Caco-2 (cell line): ENCODE measurements around the gene INO80E. TPM values are rescaled to one million over a fixed set of nuclear protein-coding genes. Genes with fewer than 3 reads are reported as not detected.

ENCODE experiments used
- BruUV-seq: library from RNA; stranded (reverse); fragments of 400-500 nt; replicated peaks from 2 replicates; lab custom pipeline; 2021; lab: Mats Ljungman, UMichigan
- CTCF ChIA-PET: fragments of 300-600 bp; sonication (Branson Sonifier 250); formaldehyde crosslinking; loops from one replicate; lab custom pipeline; 2022; ENCODE audit warnings: antibody characterized with exemption; lab: Charles Lee
- POLR2A ChIA-PET: fragments of 300-600 bp; sonication (Branson Sonifier 250); formaldehyde crosslinking; loops from one replicate; lab custom pipeline; 2022; ENCODE audit warnings: antibody characterized with exemption; lab: Charles Lee
- DNase-seq, 2 experiments: peaks; one replicate each; pipeline versions ENCODE4 v3.0.0 to v3.0.0-alpha.2; 2020 to 2022
- H3K27me3 ChIP-seq: replicated peaks from 2 replicates; pipeline ENCODE4 v1.6.0; 2011; ENCODE audit warnings: low read length; ENCODE audit not compliant: control insufficient read depth, insufficient read depth
- H3K36me3 ChIP-seq: 2 replicates; pipeline ENCODE4 v1.5.1; 2011; ENCODE audit warnings: low read length; ENCODE audit not compliant: control insufficient read depth, insufficient read depth
- H3K4me1 ChIP-seq: fragments of 250-450 bp; sonication (Bioruptor Pico); 2 replicates; pipeline ENCODE4 v1.5.1; 2020; ENCODE audit warnings: mild to moderate bottlenecking
- H3K4me3 ChIP-seq: 2 replicates; pipeline ENCODE4 v1.5.1; 2011; ENCODE audit warnings: low read depth, mild to moderate bottlenecking, control low read depth, low read length
- H3K9me3 ChIP-seq: fragments of 250-450 bp; sonication (Bioruptor Pico); 2 replicates; pipeline ENCODE4 v1.5.1; 2020; ENCODE audit warnings: mild to moderate bottlenecking, moderate library complexity
- H3K27ac Mint-ChIP-seq: one replicate; pipeline ENCODE4 v1.8.0; 2022; ENCODE audit warnings: mixed read lengths; ENCODE audit not compliant: unreplicated experiment
- H3K27me3 Mint-ChIP-seq: one replicate; pipeline ENCODE4 v1.8.0; 2022; ENCODE audit warnings: mixed read lengths; ENCODE audit not compliant: insufficient read depth, unreplicated experiment
- H3K36me3 Mint-ChIP-seq: one replicate; pipeline ENCODE4 v1.8.0; 2022; ENCODE audit warnings: mild to moderate bottlenecking, mixed read lengths; ENCODE audit not compliant: insufficient read depth, unreplicated experiment
- H3K4me1 Mint-ChIP-seq: one replicate; pipeline ENCODE4 v1.8.0; 2022; ENCODE audit warnings: low read depth, mixed read lengths; ENCODE audit not compliant: unreplicated experiment
- H3K4me3 Mint-ChIP-seq: one replicate; pipeline ENCODE4 v1.8.0; 2022; ENCODE audit warnings: mild to moderate bottlenecking, moderate library complexity, mixed read lengths; ENCODE audit not compliant: unreplicated experiment
- H3K9me3 Mint-ChIP-seq: one replicate; pipeline ENCODE4 v1.8.0; 2022; ENCODE audit warnings: mixed read lengths; ENCODE audit not compliant: unreplicated experiment
- intact Hi-C: fragments of 100-400 bp; cut with micrococcal nuclease; formaldehyde crosslinking; loops from one replicate; pipeline ENCODE4 v1.10.0; 2022; ENCODE audit not compliant: unreplicated experiment
- total RNA-seq: library from RNA; stranded (reverse); gene quantifications from 2 replicates; pipeline ENCODE4 v1.2.3, GENCODE V29; 2022
- TF ChIP-seq, protein P1 (sequence below), 2 experiments: fragments of 200-600 bp in 1 of 2; IDR thresholded peaks; 1 replicate in 1 of 2; 2 replicates in 1 of 2; pipeline versions ENCODE4 v1.5.1 to v1.8.0; 2011 to 2022; ENCODE audit warnings: antibody characterized with exemption in 1 of 2, control low read depth in 1 of 2, inconsistent platforms in 1 of 2, low read depth in 1 of 2, low read length in 1 of 2, mild to moderate bottlenecking in 1 of 2, moderate library complexity in 1 of 2; ENCODE audit not compliant: insufficient read depth in 1 of 2, severe bottlenecking in 1 of 2, unreplicated experiment in 1 of 2

The INO80E gene
- total RNA-seq, 1 experiment from 2014 or later = 58.8 TPM

DNA sequence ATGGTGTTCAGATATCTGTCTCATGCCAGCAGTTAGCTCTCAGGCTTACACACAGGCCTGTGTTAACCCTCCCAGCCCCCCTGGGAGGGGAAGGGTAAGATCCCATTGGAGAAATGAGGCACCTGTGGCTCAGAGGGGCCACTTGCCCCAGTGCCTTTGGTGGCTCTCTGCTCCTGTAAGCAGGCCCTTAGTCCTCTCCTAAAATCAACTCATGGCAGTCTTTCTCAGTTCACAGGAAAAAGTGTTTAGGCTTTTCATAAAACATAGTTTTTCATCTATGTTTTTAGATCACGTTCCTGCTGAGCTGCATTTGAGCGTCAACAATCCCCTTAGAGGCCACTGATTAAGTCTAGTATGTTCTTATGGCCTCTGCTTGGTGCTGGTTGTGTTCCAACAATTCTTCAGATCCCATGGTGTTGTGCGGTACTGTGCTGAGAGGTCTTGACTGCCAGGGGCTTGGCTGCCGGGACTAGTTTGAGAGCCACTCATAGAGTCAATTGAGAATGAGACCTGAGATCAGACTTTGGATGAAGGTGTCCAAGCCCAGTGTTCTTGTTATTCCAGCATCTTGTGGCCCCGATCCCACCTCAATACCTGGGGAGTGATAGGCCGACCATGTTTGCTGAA is 11.8 kb upstream of the INO80E start:
- H3K27me3 Mint-ChIP-seq = no peaks in the 10 kb centered on the region
- no peak overlapping the region for H3K4me3 Mint-ChIP-seq
- peaks cover 4% of the 10 kb centered on the region for H3K36me3 ChIP-seq
- H3K9me3 Mint-ChIP-seq = no peaks in the 10 kb centered on the region
- peaks cover 4% of the 10 kb centered on the region for H3K4me1 Mint-ChIP-seq
- H3K36me3 Mint-ChIP-seq = peaks cover 75% of the 10 kb centered on the region
- DNase-seq = no peak
- intact Hi-C loops = no loop called here
- H3K4me3 ChIP-seq = no peak overlapping the region
- no peaks in the 10 kb centered on the region for H3K4me1 ChIP-seq
- no peaks in the 10 kb centered on the region for H3K9me3 ChIP-seq
- no peaks in the 10 kb centered on the region for H3K27me3 ChIP-seq
- H3K27ac Mint-ChIP-seq = no peak overlapping the region
- ChIA-PET POLR2A (no interaction called here), CTCF (no interaction called here)
- TF ChIP-seq, protein P1, sequence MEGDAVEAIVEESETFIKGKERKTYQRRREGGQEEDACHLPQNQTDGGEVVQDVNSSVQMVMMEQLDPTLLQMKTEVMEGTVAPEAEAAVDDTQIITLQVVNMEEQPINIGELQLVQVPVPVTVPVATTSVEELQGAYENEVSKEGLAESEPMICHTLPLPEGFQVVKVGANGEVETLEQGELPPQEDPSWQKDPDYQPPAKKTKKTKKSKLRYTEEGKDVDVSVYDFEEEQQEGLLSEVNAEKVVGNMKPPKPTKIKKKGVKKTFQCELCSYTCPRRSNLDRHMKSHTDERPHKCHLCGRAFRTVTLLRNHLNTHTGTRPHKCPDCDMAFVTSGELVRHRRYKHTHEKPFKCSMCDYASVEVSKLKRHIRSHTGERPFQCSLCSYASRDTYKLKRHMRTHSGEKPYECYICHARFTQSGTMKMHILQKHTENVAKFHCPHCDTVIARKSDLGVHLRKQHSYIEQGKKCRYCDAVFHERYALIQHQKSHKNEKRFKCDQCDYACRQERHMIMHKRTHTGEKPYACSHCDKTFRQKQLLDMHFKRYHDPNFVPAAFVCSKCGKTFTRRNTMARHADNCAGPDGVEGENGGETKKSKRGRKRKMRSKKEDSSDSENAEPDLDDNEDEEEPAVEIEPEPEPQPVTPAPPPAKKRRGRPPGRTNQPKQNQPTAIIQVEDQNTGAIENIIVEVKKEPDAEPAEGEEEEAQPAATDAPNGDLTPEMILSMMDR (IDR thresholded peaks at IDR 0.05; ENCODE audit: insufficient read depth in 1 of 2, low read depth in 1 of 2, low read length in 1 of 2, severe bottlenecking in 1 of 2, unreplicated experiment in 1 of 2) = no peak
- no TSS peak for BruUV-seq

DNA sequence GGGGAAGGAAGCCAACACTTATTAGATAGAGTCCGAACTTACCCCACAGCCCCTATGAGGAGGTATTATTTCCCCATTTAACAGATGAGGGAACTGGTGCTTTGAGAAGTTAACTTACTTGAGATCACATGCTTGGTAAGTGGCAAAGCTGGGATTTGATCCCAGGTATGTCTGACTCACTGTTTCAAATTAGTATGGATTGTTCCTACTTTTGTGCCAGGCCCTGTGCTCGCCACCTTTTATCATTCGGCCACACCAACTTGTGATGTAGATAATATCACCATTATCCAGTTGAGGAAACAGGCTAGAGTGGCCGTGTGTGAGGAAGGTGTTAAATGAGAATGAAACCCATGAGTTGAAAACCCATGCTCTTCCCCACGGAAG is 11.3 kb upstream of the INO80E start:
- DNase-seq = no peak
- H3K4me3 ChIP-seq = no peak overlapping the region
- H3K4me1 ChIP-seq = no peaks in the 10 kb centered on the region
- TF ChIP-seq, protein P1 (IDR thresholded peaks at IDR 0.05; ENCODE audit: insufficient read depth in 1 of 2, low read depth in 1 of 2, low read length in 1 of 2, severe bottlenecking in 1 of 2, unreplicated experiment in 1 of 2) = no peak
- Mint-ChIP-seq H3K4me1 (peaks cover 9% of the 10 kb centered on the region), H3K9me3 (no peaks in the 10 kb centered on the region), H3K4me3 (no peak overlapping the region), H3K36me3 (peaks cover 75% of the 10 kb centered on the region), H3K27me3 (no peaks in the 10 kb centered on the region), H3K27ac (no peak overlapping the region)
- H3K36me3 ChIP-seq = peaks cover 3% of the 10 kb centered on the region
- ChIA-PET CTCF (no interaction called here), POLR2A (no interaction called here)
- no TSS peak for BruUV-seq
- intact Hi-C loops = no loop called here
- H3K27me3 ChIP-seq = no peaks in the 10 kb centered on the region
- no peaks in the 10 kb centered on the region for H3K9me3 ChIP-seq

DNA sequence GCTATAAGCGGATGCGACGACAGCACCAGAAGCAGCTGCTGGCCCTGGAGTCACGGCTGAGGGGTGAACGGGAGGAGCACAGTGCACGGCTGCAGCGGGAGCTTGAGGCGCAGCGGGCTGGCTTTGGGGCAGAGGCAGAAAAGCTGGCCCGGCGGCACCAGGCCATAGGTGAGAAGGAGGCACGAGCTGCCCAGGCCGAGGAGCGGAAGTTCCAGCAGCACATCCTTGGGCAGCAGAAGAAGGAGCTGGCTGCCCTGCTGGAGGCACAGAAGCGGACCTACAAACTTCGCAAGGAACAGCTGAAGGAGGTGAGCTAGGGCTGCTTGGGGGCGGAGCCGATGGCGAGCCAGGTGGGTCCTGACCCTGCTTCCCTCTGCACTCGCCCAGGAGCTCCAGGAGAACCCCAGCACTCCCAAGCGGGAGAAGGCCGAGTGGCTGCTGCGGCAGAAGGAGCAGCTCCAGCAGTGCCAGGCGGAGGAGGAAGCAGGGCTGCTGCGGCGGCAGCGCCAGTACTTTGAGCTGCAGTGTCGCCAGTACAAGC is 10.7 kb upstream of the INO80E start:
- BruUV-seq = no TSS peak
- H3K36me3 ChIP-seq = peaks cover 3% of the 10 kb centered on the region

More for the DNA sequence above, 10.7 kb upstream of the INO80E start:
- Mint-ChIP-seq H3K4me1 (peaks cover 10% of the 10 kb centered on the region), H3K9me3 (no peaks in the 10 kb centered on the region), H3K36me3 (peaks cover 72% of the 10 kb centered on the region), H3K27ac (peak overlapping the region; percentile 13), H3K4me3 (no peak overlapping the region), H3K27me3 (no peaks in the 10 kb centered on the region)
- intact Hi-C loops = no loop called here
- ChIA-PET CTCF (interaction anchor here (0.9 kb wide), 1 partner anchor 12 kb away, joined by 4 read pairs; no protein-coding TSS in a partner anchor), POLR2A (no interaction called here)
- Histone ChIP-seq H3K27me3 (no peaks in the 10 kb centered on the region), H3K4me1 (no peaks in the 10 kb centered on the region), H3K4me3 (no peak overlapping the region), H3K9me3 (no peaks in the 10 kb centered on the region)
- DNase-seq = no peak
- TF ChIP-seq, protein P1 (IDR thresholded peaks at IDR 0.05; ENCODE audit: insufficient read depth in 1 of 2, low read depth in 1 of 2, low read length in 1 of 2, severe bottlenecking in 1 of 2, unreplicated experiment in 1 of 2) = no peak
